Measurements from ENCODE around the gene FGF14.

DNA sequence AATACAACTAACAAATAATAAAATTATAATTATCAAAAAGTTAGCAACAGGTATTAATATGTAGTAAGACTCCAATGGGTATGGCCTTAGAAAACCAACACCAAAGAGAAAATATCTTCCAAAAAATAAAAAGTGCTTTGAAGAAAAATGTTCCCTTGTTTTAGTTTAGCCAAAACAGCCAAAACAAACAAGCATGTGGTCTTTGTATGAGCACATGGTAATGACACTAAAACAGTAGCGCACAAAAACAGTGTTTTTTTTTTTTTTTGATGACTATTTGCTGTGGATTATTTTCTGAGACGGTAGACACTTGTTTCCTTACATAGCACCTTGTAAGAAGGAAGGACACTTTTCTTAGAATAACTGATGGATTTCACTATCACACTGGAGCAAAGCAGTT lies 490.1 kb downstream of the FGF14 start:
- TF ChIP-seq ZNF404 (tag by site-specific recombination; IDR thresholded peaks at IDR 0.05) (no peak), SP2 (tag by site-specific recombination; IDR thresholded peaks at IDR 0.05) (no peak), ZNF366 (tag by site-specific recombination; conservative IDR thresholded peaks at IDR 0.05) (no peak)
- TF ChIP-seq, protein P1, sequence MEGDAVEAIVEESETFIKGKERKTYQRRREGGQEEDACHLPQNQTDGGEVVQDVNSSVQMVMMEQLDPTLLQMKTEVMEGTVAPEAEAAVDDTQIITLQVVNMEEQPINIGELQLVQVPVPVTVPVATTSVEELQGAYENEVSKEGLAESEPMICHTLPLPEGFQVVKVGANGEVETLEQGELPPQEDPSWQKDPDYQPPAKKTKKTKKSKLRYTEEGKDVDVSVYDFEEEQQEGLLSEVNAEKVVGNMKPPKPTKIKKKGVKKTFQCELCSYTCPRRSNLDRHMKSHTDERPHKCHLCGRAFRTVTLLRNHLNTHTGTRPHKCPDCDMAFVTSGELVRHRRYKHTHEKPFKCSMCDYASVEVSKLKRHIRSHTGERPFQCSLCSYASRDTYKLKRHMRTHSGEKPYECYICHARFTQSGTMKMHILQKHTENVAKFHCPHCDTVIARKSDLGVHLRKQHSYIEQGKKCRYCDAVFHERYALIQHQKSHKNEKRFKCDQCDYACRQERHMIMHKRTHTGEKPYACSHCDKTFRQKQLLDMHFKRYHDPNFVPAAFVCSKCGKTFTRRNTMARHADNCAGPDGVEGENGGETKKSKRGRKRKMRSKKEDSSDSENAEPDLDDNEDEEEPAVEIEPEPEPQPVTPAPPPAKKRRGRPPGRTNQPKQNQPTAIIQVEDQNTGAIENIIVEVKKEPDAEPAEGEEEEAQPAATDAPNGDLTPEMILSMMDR (tag by site-specific recombination; IDR thresholded peaks at IDR 0.05), result no peak
